GM23338 (cell line): ENCODE data around the gene CDHR2. TPM values are rescaled to one million over a fixed set of nuclear protein-coding genes. Genes with fewer than 3 reads are reported as not detected.

Source experiments
- ATAC-seq: fragments of 200-7000 bp; cut with Tn5 transposase; 3 replicates; pipeline ENCODE4 v1.9.1; 2020
- DNase-seq: peaks from one replicate; pipeline ENCODE4 v3.0.0-alpha.2; 2015; ENCODE audit warnings: low spot score
- H2AFZ ChIP-seq: fragments of 200-600 bp; sonication (generic); 2 replicates; pipeline ENCODE4 v1.8.0; 2016; ENCODE audit warnings: antibody characterized with exemption, mild to moderate bottlenecking, moderate library complexity
- H3F3A ChIP-seq: fragments of 200-600 bp; sonication (generic); replicated peaks from 2 replicates; pipeline ENCODE4 v1.8.0; 2017; ENCODE audit warnings: antibody characterized with exemption, mixed run types, low read depth
- H3K27ac ChIP-seq: fragments of 200-600 bp; sonication (generic); 2 replicates; pipeline ENCODE4 v1.6.1; 2016; ENCODE audit warnings: low read depth
- H3K27me3 ChIP-seq: fragments of 200-600 bp; sonication (generic); 2 replicates; pipeline ENCODE4 v1.8.0; 2016; ENCODE audit warnings: mild to moderate bottlenecking, mixed run types, moderate library complexity; ENCODE audit not compliant: insufficient read depth
- H3K36me3 ChIP-seq: fragments of 200-600 bp; sonication (generic); 2 replicates; pipeline ENCODE4 v1.8.0; 2016; ENCODE audit warnings: mild to moderate bottlenecking; ENCODE audit not compliant: insufficient read depth
- H3K4me1 ChIP-seq: fragments of 200-600 bp; sonication (generic); 2 replicates; pipeline ENCODE4 v1.8.0; 2016; ENCODE audit warnings: mild to moderate bottlenecking, moderate library complexity; ENCODE audit not compliant: insufficient read depth
- H3K4me2 ChIP-seq: fragments of 200-600 bp; sonication (generic); 2 replicates; pipeline ENCODE4 v1.7.1; 2017; ENCODE audit warnings: mixed run types
- H3K4me3 ChIP-seq: fragments of 200-600 bp; sonication (generic); 2 replicates; pipeline ENCODE4 v1.6.1; 2016; ENCODE audit warnings: mixed run types
- H3K79me2 ChIP-seq: fragments of 200-600 bp; sonication (generic); replicated peaks from 2 replicates; pipeline ENCODE4 v1.8.0; 2017; ENCODE audit warnings: mild to moderate bottlenecking; ENCODE audit not compliant: insufficient read depth
- H3K9me2 ChIP-seq: fragments of 200-600 bp; sonication (generic); 2 replicates; pipeline ENCODE4 v1.8.0; 2017; ENCODE audit not compliant: insufficient read depth
- H4K20me1 ChIP-seq: fragments of 200-600 bp; sonication (generic); replicated peaks from 2 replicates; pipeline ENCODE4 v1.8.0; 2017; ENCODE audit warnings: mild to moderate bottlenecking; ENCODE audit not compliant: insufficient read depth
- H3K27ac Mint-ChIP-seq: 2 replicates; pipeline ENCODE4 v1.8.0; 2020; ENCODE audit warnings: inconsistent platforms, mild to moderate bottlenecking, moderate library complexity, mixed read lengths
- H3K27me3 Mint-ChIP-seq: 3 replicates; pipeline ENCODE4 v1.8.0; 2022; ENCODE audit warnings: low read depth, mild to moderate bottlenecking, moderate library complexity, mixed read lengths, inconsistent platforms; ENCODE audit not compliant: insufficient read depth, poor library complexity
- H3K36me3 Mint-ChIP-seq: 3 replicates; pipeline ENCODE4 v1.8.0; 2021; ENCODE audit warnings: low read depth, mild to moderate bottlenecking, inconsistent platforms, moderate library complexity, mixed read lengths
- H3K4me1 Mint-ChIP-seq: 3 replicates; pipeline ENCODE4 v1.8.0; 2020; ENCODE audit warnings: mild to moderate bottlenecking, inconsistent platforms, mixed read lengths
- H3K4me3 Mint-ChIP-seq: 3 replicates; pipeline ENCODE4 v1.8.0; 2021; ENCODE audit warnings: moderate library complexity, mild to moderate bottlenecking, inconsistent platforms, mixed read lengths
- H3K9me3 Mint-ChIP-seq: 3 replicates; pipeline ENCODE4 v1.8.0; 2020; ENCODE audit warnings: moderate library complexity, mild to moderate bottlenecking, inconsistent platforms, mixed read lengths
- CREB1 ChIP-seq: fragments of 250-450 bp; sonication (Bioruptor Pico); IDR thresholded peaks from 2 replicates; pipeline ENCODE4 v1.5.0; 2020; ENCODE audit warnings: low read depth, mild to moderate bottlenecking, moderate library complexity
- EZH2 ChIP-seq: fragments of 200-600 bp; sonication (generic); IDR thresholded peaks from one replicate; pipeline ENCODE4 v1.8.0; 2017; ENCODE audit warnings: antibody characterized with exemption, mild to moderate bottlenecking, low read depth; ENCODE audit not compliant: unreplicated experiment
- EZH2phosphoT487 ChIP-seq: fragments of 200-600 bp; sonication (generic); IDR thresholded peaks from one replicate; pipeline ENCODE4 v1.8.1; 2018; ENCODE audit warnings: antibody characterized with exemption; ENCODE audit not compliant: unreplicated experiment
- JUNB ChIP-seq: IDR thresholded peaks from one replicate; pipeline ENCODE4 v1.6.1; 2016; ENCODE audit warnings: antibody characterized with exemption; ENCODE audit not compliant: unreplicated experiment
- NANOG ChIP-seq: IDR thresholded peaks from 2 replicates; pipeline ENCODE4 v1.6.1; 2016; ENCODE audit warnings: antibody characterized with exemption, borderline replicate concordance
- POLR2AphosphoS5 ChIP-seq: IDR thresholded peaks from 2 replicates; pipeline ENCODE4 v1.6.1; 2016; ENCODE audit warnings: antibody characterized with exemption, low read depth
- STAT1 ChIP-seq: IDR thresholded peaks from one replicate; pipeline ENCODE4 v1.6.1; 2016; ENCODE audit warnings: antibody characterized with exemption; ENCODE audit not compliant: unreplicated experiment
- ZNF114 ChIP-seq: fragments of 250-450 bp; sonication (Bioruptor Pico); IDR thresholded peaks from 2 replicates; pipeline ENCODE4 v1.5.0; 2020; ENCODE audit warnings: mild to moderate bottlenecking, moderate library complexity
- ZNF331 ChIP-seq: fragments of 250-450 bp; sonication (Bioruptor Pico); IDR thresholded peaks from 2 replicates; pipeline ENCODE4 v1.5.0; 2020; ENCODE audit warnings: low read depth, mild to moderate bottlenecking, moderate library complexity
- polyA plus RNA-seq: library from polyadenylated mRNA; unstranded; fragments of >200 nt; fragmentation: Nextera tagmentation; extraction: Ambion mirVana; gene quantifications from 2 replicates; pipeline ENCODE4 v1.2.1, GENCODE V29; 2016
- total RNA-seq: library from RNA; depleted of rRNA; stranded (reverse); fragments of >200 nt; shearing (Covaris generic); gene quantifications from 2 replicates; pipeline ENCODE4 v1.2.3, GENCODE V29; 2014
- TF ChIP-seq, protein P1 (sequence below): IDR thresholded peaks from one replicate; pipeline ENCODE4 v1.6.1; 2018; ENCODE audit warnings: antibody characterized with exemption; ENCODE audit not compliant: unreplicated experiment
- TF ChIP-seq, protein P2 (sequence below), 2 experiments: fragments of 200-600 bp in 1 of 2; sonication (generic) in 1 of 2; conservative IDR thresholded peaks; 2 replicates each; pipeline versions ENCODE4 v1.5.1 to v1.6.1; 2016 to 2017; ENCODE audit warnings: antibody characterized with exemption in 2 of 2, low read depth in 2 of 2, mild to moderate bottlenecking in 2 of 2, moderate library complexity in 1 of 2
- TF ChIP-seq, protein P3 (sequence below): IDR thresholded peaks from 2 replicates; pipeline ENCODE4 v1.6.1; 2016; ENCODE audit warnings: antibody characterized with exemption
- TF ChIP-seq, protein P4 (sequence below): fragments of 250-450 bp; sonication (Bioruptor Pico); IDR thresholded peaks from 2 replicates; pipeline ENCODE4 v1.5.0; 2020; ENCODE audit warnings: mild to moderate bottlenecking, moderate library complexity

CDHR2 gene
- total and polyA plus RNA-seq, 2 experiments from 2014 or later, result not detected

DNA sequence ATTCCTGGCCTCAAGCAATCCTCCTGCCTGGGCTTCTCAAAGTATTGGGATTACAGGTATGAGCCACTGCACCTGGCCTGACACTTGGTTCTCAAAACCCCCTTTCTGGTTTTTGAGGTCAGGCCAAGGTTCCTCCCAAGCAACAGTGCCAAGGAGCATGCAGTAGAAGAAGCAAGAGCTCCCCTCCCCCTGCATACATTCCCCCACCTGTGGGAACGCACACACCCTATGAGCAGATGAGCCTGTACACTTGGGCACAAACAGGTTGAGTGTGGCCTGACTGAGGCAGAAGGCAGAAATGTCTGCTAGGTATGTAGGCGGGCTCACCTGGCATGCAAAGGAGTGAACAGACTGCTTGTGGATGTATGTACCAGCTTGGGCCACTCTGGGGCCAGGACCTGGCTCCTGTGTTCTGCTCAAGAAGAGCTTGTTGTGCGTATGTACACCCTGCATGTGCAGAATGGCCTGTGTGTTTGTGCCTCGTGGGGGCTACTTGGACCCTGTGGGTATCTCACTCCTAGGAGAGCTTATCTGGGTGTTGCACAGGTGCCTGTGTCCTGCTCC is 59.1 kb downstream of the CDHR2 start:
- H3K4me3 Mint-ChIP-seq, result peak overlapping the region; percentile 92
- no peaks in the 10 kb centered on the region for H3K36me3 Mint-ChIP-seq
- no peaks in the 10 kb centered on the region for H3K9me3 Mint-ChIP-seq
- TF ChIP-seq, protein P1, sequence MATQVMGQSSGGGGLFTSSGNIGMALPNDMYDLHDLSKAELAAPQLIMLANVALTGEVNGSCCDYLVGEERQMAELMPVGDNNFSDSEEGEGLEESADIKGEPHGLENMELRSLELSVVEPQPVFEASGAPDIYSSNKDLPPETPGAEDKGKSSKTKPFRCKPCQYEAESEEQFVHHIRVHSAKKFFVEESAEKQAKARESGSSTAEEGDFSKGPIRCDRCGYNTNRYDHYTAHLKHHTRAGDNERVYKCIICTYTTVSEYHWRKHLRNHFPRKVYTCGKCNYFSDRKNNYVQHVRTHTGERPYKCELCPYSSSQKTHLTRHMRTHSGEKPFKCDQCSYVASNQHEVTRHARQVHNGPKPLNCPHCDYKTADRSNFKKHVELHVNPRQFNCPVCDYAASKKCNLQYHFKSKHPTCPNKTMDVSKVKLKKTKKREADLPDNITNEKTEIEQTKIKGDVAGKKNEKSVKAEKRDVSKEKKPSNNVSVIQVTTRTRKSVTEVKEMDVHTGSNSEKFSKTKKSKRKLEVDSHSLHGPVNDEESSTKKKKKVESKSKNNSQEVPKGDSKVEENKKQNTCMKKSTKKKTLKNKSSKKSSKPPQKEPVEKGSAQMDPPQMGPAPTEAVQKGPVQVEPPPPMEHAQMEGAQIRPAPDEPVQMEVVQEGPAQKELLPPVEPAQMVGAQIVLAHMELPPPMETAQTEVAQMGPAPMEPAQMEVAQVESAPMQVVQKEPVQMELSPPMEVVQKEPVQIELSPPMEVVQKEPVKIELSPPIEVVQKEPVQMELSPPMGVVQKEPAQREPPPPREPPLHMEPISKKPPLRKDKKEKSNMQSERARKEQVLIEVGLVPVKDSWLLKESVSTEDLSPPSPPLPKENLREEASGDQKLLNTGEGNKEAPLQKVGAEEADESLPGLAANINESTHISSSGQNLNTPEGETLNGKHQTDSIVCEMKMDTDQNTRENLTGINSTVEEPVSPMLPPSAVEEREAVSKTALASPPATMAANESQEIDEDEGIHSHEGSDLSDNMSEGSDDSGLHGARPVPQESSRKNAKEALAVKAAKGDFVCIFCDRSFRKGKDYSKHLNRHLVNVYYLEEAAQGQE, result no peak
- TF ChIP-seq CREB1 (CRISPR knock-in tag), result no peak
- no peak for TF ChIP-seq STAT1
- TF ChIP-seq EZH2, result no peak
- TF ChIP-seq JUNB, result no peak
- TF ChIP-seq POLR2AphosphoS5, result no peak
- no peak for TF ChIP-seq ZNF331
- TF ChIP-seq NANOG, result no peak
- TF ChIP-seq, protein P2, sequence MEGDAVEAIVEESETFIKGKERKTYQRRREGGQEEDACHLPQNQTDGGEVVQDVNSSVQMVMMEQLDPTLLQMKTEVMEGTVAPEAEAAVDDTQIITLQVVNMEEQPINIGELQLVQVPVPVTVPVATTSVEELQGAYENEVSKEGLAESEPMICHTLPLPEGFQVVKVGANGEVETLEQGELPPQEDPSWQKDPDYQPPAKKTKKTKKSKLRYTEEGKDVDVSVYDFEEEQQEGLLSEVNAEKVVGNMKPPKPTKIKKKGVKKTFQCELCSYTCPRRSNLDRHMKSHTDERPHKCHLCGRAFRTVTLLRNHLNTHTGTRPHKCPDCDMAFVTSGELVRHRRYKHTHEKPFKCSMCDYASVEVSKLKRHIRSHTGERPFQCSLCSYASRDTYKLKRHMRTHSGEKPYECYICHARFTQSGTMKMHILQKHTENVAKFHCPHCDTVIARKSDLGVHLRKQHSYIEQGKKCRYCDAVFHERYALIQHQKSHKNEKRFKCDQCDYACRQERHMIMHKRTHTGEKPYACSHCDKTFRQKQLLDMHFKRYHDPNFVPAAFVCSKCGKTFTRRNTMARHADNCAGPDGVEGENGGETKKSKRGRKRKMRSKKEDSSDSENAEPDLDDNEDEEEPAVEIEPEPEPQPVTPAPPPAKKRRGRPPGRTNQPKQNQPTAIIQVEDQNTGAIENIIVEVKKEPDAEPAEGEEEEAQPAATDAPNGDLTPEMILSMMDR (conservative IDR thresholded peaks at IDR 0.05; ENCODE audit: low read depth in 2 of 2), result no peak
- no peak for TF ChIP-seq EZH2phosphoT487
- TF ChIP-seq, protein P3, sequence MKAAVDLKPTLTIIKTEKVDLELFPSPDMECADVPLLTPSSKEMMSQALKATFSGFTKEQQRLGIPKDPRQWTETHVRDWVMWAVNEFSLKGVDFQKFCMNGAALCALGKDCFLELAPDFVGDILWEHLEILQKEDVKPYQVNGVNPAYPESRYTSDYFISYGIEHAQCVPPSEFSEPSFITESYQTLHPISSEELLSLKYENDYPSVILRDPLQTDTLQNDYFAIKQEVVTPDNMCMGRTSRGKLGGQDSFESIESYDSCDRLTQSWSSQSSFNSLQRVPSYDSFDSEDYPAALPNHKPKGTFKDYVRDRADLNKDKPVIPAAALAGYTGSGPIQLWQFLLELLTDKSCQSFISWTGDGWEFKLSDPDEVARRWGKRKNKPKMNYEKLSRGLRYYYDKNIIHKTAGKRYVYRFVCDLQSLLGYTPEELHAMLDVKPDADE, result no peak
- TF ChIP-seq ZNF114, result no peak
- TF ChIP-seq, protein P4, sequence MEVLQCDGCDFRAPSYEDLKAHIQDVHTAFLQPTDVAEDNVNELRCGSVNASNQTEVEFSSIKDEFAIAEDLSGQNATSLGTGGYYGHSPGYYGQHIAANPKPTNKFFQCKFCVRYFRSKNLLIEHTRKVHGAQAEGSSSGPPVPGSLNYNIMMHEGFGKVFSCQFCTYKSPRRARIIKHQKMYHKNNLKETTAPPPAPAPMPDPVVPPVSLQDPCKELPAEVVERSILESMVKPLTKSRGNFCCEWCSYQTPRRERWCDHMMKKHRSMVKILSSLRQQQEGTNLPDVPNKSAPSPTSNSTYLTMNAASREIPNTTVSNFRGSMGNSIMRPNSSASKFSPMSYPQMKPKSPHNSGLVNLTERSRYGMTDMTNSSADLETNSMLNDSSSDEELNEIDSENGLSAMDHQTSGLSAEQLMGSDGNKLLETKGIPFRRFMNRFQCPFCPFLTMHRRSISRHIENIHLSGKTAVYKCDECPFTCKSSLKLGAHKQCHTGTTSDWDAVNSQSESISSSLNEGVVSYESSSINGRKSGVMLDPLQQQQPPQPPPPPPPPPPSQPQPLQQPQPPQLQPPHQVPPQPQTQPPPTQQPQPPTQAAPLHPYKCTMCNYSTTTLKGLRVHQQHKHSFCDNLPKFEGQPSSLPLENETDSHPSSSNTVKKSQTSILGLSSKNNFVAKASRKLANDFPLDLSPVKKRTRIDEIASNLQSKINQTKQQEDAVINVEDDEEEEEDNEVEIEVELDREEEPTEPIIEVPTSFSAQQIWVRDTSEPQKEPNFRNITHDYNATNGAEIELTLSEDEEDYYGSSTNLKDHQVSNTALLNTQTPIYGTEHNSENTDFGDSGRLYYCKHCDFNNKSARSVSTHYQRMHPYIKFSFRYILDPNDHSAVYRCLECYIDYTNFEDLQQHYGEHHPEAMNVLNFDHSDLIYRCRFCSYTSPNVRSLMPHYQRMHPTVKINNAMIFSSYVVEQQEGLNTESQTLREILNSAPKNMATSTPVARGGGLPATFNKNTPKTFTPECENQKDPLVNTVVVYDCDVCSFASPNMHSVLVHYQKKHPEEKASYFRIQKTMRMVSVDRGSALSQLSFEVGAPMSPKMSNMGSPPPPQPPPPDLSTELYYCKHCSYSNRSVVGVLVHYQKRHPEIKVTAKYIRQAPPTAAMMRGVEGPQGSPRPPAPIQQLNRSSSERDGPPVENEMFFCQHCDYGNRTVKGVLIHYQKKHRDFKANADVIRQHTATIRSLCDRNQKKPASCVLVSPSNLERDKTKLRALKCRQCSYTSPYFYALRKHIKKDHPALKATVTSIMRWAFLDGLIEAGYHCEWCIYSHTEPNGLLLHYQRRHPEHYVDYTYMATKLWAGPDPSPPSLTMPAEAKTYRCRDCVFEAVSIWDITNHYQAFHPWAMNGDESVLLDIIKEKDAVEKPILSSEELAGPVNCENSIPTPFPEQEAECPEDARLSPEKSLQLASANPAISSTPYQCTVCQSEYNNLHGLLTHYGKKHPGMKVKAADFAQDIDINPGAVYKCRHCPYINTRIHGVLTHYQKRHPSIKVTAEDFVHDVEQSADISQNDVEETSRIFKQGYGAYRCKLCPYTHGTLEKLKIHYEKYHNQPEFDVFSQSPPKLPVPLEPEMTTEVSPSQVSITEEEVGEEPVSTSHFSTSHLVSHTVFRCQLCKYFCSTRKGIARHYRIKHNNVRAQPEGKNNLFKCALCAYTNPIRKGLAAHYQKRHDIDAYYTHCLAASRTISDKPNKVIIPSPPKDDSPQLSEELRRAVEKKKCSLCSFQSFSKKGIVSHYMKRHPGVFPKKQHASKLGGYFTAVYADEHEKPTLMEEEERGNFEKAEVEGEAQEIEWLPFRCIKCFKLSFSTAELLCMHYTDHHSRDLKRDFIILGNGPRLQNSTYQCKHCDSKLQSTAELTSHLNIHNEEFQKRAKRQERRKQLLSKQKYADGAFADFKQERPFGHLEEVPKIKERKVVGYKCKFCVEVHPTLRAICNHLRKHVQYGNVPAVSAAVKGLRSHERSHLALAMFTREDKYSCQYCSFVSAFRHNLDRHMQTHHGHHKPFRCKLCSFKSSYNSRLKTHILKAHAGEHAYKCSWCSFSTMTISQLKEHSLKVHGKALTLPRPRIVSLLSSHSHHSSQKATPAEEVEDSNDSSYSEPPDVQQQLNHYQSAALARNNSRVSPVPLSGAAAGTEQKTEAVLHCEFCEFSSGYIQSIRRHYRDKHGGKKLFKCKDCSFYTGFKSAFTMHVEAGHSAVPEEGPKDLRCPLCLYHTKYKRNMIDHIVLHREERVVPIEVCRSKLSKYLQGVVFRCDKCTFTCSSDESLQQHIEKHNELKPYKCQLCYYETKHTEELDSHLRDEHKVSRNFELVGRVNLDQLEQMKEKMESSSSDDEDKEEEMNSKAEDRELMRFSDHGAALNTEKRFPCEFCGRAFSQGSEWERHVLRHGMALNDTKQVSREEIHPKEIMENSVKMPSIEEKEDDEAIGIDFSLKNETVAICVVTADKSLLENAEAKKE (CRISPR knock-in tag), result no peak
- H3K27ac Mint-ChIP-seq, result no peak overlapping the region
- Histone ChIP-seq H2AFZ (no peak overlapping the region), H3K27me3 (peaks cover 5% of the 10 kb centered on the region), H3K79me2 (no peaks in the 10 kb centered on the region), H4K20me1 (peaks cover 22% of the 10 kb centered on the region; the same call in 1 of the 2 replicates), H3K9me2 (no peaks in the 10 kb centered on the region), H3K4me2 (0 out of 2 replicates have a peak overlapping the region, but pooled peaks have one; percentile 85), H3K36me3 (no peaks in the 10 kb centered on the region), H3K27ac (no peak overlapping the region), H3K4me1 (peaks cover 14% of the 10 kb centered on the region), H3K4me3 (no peak overlapping the region), H3F3A (0 out of 2 replicates have a peak, but pooled peaks cover 11% of the 10 kb centered on the region)
- H3K4me1 Mint-ChIP-seq, result peaks cover 28% of the 10 kb centered on the region
- DNase-seq (no peak), ATAC-seq (no peak)
- peaks cover 14% of the 10 kb centered on the region for H3K27me3 Mint-ChIP-seq
